Central memory CD8-positive, alpha-beta T cell (primary cell): ENCODE data around the gene TLE3.

ENCODE experiments used
- ATAC-seq: fragments of 150-1000 bp; cut with Tn5 transposase; replicated peaks from 2 replicates; pipeline ENCODE4 v1.10.0; 2022; ENCODE audit warnings: mild to moderate bottlenecking, moderate FRiP score, moderate number of reproducible peaks; ENCODE audit not compliant: poor library complexity, severe bottlenecking; ENCODE audit errors: extremely low read depth
- DNase-seq, 2 donors: peaks; one replicate each; pipeline ENCODE4 v3.0.0; 2021; ENCODE audit warnings: low spot score in 2 of 2
- H3K27ac Mint-ChIP-seq: one replicate; pipeline ENCODE4 v1.8.0; 2022; ENCODE audit warnings: low read depth, mild to moderate bottlenecking, moderate library complexity, mixed read lengths
- H3K27me3 Mint-ChIP-seq: one replicate; pipeline ENCODE4 v1.8.0; 2022; ENCODE audit warnings: mixed read lengths
- H3K36me3 Mint-ChIP-seq: one replicate; pipeline ENCODE4 v1.8.0; 2022; ENCODE audit warnings: mild to moderate bottlenecking, moderate library complexity, mixed read lengths; ENCODE audit not compliant: insufficient read depth
- H3K4me1 Mint-ChIP-seq: one replicate; pipeline ENCODE4 v1.8.0; 2022; ENCODE audit warnings: mixed read lengths
- H3K4me3 Mint-ChIP-seq: one replicate; pipeline ENCODE4 v1.8.0; 2022; ENCODE audit warnings: mild to moderate bottlenecking, moderate library complexity, mixed read lengths
- H3K9me3 Mint-ChIP-seq: one replicate; pipeline ENCODE4 v1.8.0; 2022; ENCODE audit warnings: mixed read lengths

The TLE3 gene

GRCh38 chr15:70050970-70051369 is 46.7 kb downstream of the TLE3 start:
- no peaks in the 10 kb centered on the region for H3K4me1 Mint-ChIP-seq
- no peak for DNase-seq
- H3K27ac Mint-ChIP-seq = no peak overlapping the region
- ATAC-seq = no peak
- no peaks in the 10 kb centered on the region for H3K27me3 Mint-ChIP-seq
- no peak overlapping the region for H3K4me3 Mint-ChIP-seq
- no peaks in the 10 kb centered on the region for H3K9me3 Mint-ChIP-seq
- H3K36me3 Mint-ChIP-seq = peaks cover 57% of the 10 kb centered on the region

- no peak for ATAC-seq
- H3K27ac Mint-ChIP-seq = no peak overlapping the region
These were observed 47.3 kb downstream of the TLE3 start for GRCh38 chr15:70050441-70050840.

GRCh38 chr15:70049701-70050301 is 47.9 kb downstream of the TLE3 start:
- Mint-ChIP-seq H3K27ac (peak overlapping the region; percentile 64), H3K9me3 (no peaks in the 10 kb centered on the region), H3K4me3 (no peak overlapping the region), H3K4me1 (no peaks in the 10 kb centered on the region), H3K36me3 (peaks cover 49% of the 10 kb centered on the region), H3K27me3 (no peaks in the 10 kb centered on the region)
- ATAC-seq (no peak), DNase-seq (no peak)

More at GRCh38 chr15:70050441-70050840, 47.3 kb downstream of the TLE3 start:
- no peaks in the 10 kb centered on the region for H3K27me3 Mint-ChIP-seq
- H3K4me1 Mint-ChIP-seq = no peaks in the 10 kb centered on the region
- DNase-seq = no peak
- H3K36me3 Mint-ChIP-seq = peaks cover 52% of the 10 kb centered on the region
- H3K9me3 Mint-ChIP-seq = no peaks in the 10 kb centered on the region
- no peak overlapping the region for H3K4me3 Mint-ChIP-seq

GRCh38 chr15:70048578-70049514 is 48.9 kb downstream of the TLE3 start:
- no peaks in the 10 kb centered on the region for H3K27me3 Mint-ChIP-seq
- DNase-seq = no peak
- H3K36me3 Mint-ChIP-seq = peaks cover 41% of the 10 kb centered on the region
- H3K4me1 Mint-ChIP-seq = no peaks in the 10 kb centered on the region
- peak overlapping the region; percentile 64 for H3K27ac Mint-ChIP-seq
- H3K4me3 Mint-ChIP-seq = no peak overlapping the region
- H3K9me3 Mint-ChIP-seq = no peaks in the 10 kb centered on the region
- no peak for ATAC-seq

- Mint-ChIP-seq H3K36me3 (peaks cover 34% of the 10 kb centered on the region), H3K27me3 (no peaks in the 10 kb centered on the region), H3K4me3 (no peak overlapping the region), H3K9me3 (no peaks in the 10 kb centered on the region), H3K27ac (no peak overlapping the region), H3K4me1 (no peaks in the 10 kb centered on the region)
- DNase-seq = no peak
- ATAC-seq = no peak
These were observed 49.5 kb downstream of the TLE3 start for GRCh38 chr15:70048198-70048565.

- Mint-ChIP-seq H3K4me3 (no peak overlapping the region), H3K36me3 (peaks cover 34% of the 10 kb centered on the region), H3K4me1 (no peaks in the 10 kb centered on the region), H3K27ac (no peak overlapping the region), H3K27me3 (no peaks in the 10 kb centered on the region), H3K9me3 (no peaks in the 10 kb centered on the region)
- DNase-seq = no peak
- ATAC-seq = no peak
These were observed 50.1 kb downstream of the TLE3 start for GRCh38 chr15:70047386-70048197.

GRCh38 chr15:70046679-70047369 is 50.9 kb downstream of the TLE3 start:
- no peaks in the 10 kb centered on the region for H3K27me3 Mint-ChIP-seq
- H3K4me1 Mint-ChIP-seq = no peaks in the 10 kb centered on the region
- ATAC-seq (no peak), DNase-seq (no peak)
- no peak overlapping the region for H3K4me3 Mint-ChIP-seq
- H3K9me3 Mint-ChIP-seq = no peaks in the 10 kb centered on the region
- no peak overlapping the region for H3K27ac Mint-ChIP-seq
- H3K36me3 Mint-ChIP-seq = peaks cover 29% of the 10 kb centered on the region

- Mint-ChIP-seq H3K4me3 (no peak overlapping the region), H3K4me1 (no peaks in the 10 kb centered on the region), H3K36me3 (peaks cover 15% of the 10 kb centered on the region), H3K27ac (no peak overlapping the region), H3K9me3 (no peaks in the 10 kb centered on the region), H3K27me3 (no peaks in the 10 kb centered on the region)
- ATAC-seq (no peak), DNase-seq (no peak)
These were observed 52.7 kb downstream of the TLE3 start for GRCh38 chr15:70045045-70045444.

GRCh38 chr15:70044168-70044567 is 53.5 kb downstream of the TLE3 start:
- no peak for ATAC-seq
- peaks cover 9% of the 10 kb centered on the region for H3K36me3 Mint-ChIP-seq

GRCh38 chr15:70043590-70043989 is 54.1 kb downstream of the TLE3 start:
- Mint-ChIP-seq H3K27ac (no peak overlapping the region), H3K4me1 (no peaks in the 10 kb centered on the region), H3K9me3 (no peaks in the 10 kb centered on the region), H3K4me3 (no peak overlapping the region), H3K27me3 (no peaks in the 10 kb centered on the region), H3K36me3 (peaks cover 9% of the 10 kb centered on the region)
- no peak for ATAC-seq
- no peak for DNase-seq

More at GRCh38 chr15:70044168-70044567, 53.5 kb downstream of the TLE3 start:
- DNase-seq = no peak
- Mint-ChIP-seq H3K4me3 (no peak overlapping the region), H3K27me3 (no peaks in the 10 kb centered on the region), H3K9me3 (no peaks in the 10 kb centered on the region), H3K27ac (no peak overlapping the region), H3K4me1 (no peaks in the 10 kb centered on the region)

- H3K9me3 Mint-ChIP-seq = no peaks in the 10 kb centered on the region
These were observed 55.0 kb downstream of the TLE3 start for GRCh38 chr15:70042553-70043214.

GRCh38 chr15:70039917-70040316 is 57.8 kb downstream of the TLE3 start:
- no peak overlapping the region for H3K27ac Mint-ChIP-seq
- H3K27me3 Mint-ChIP-seq = no peaks in the 10 kb centered on the region
- DNase-seq (no peak), ATAC-seq (no peak)
- no peaks in the 10 kb centered on the region for H3K9me3 Mint-ChIP-seq
- H3K4me1 Mint-ChIP-seq = no peaks in the 10 kb centered on the region
- H3K36me3 Mint-ChIP-seq = no peaks in the 10 kb centered on the region
- no peak overlapping the region for H3K4me3 Mint-ChIP-seq

More at GRCh38 chr15:70042553-70043214, 55.0 kb downstream of the TLE3 start:
- H3K27ac Mint-ChIP-seq = no peak overlapping the region
- H3K4me3 Mint-ChIP-seq = no peak overlapping the region
- no peaks in the 10 kb centered on the region for H3K4me1 Mint-ChIP-seq
- ATAC-seq (no peak), DNase-seq (no peak)
- no peaks in the 10 kb centered on the region for H3K27me3 Mint-ChIP-seq
- peaks cover 5% of the 10 kb centered on the region for H3K36me3 Mint-ChIP-seq
